GM12878 (cell line): Measurements from ENCODE around the gene MGAT2. TPM values are rescaled to one million over a fixed set of nuclear protein-coding genes. Genes with fewer than 3 reads are reported as not detected.

Source experiments
- ATF3 ChIP-seq: IDR thresholded peaks from 2 replicates; pipeline ENCODE4 v1.6.1; 2011; ENCODE audit warnings: low read depth, mild to moderate bottlenecking, low read length, moderate library complexity, borderline replicate concordance; ENCODE audit errors: extremely low read depth
- CHD4 ChIP-seq: fragments of 200-600 bp; sonication (generic); IDR thresholded peaks from 2 replicates; pipeline ENCODE4 v1.6.1; 2016; ENCODE audit warnings: mild to moderate bottlenecking
- E4F1 ChIP-seq: fragments of 450-650 bp; IDR thresholded peaks from 2 replicates; pipeline ENCODE4 v1.6.1; 2018; ENCODE audit warnings: borderline replicate concordance, mild to moderate bottlenecking; ENCODE audit not compliant: partially characterized antibody
- EED ChIP-seq: sonication (generic); IDR thresholded peaks from 2 replicates; pipeline ENCODE4 v1.6.1; 2016; ENCODE audit warnings: antibody characterized with exemption, low read depth
- ELK1 ChIP-seq: IDR thresholded peaks from 2 replicates; pipeline ENCODE4 v1.6.1; 2012; ENCODE audit warnings: low read depth, low read length, improper control_type of control experiment
- IKZF1 ChIP-seq: fragments of 450-650 bp; conservative IDR thresholded peaks from 2 replicates; pipeline ENCODE4 v1.6.1; 2017; ENCODE audit warnings: antibody characterized with exemption, mild to moderate bottlenecking
- KAT2A ChIP-seq: conservative IDR thresholded peaks from 2 replicates; pipeline ENCODE4 v1.6.1; 2011; ENCODE audit warnings: low read depth, low read length; ENCODE audit not compliant: control insufficient read depth
- MAX ChIP-seq: IDR thresholded peaks from 2 replicates; pipeline ENCODE4 v1.6.1; 2012; ENCODE audit warnings: low read depth, low read length, improper control_type of control experiment
- NBN ChIP-seq: fragments of 450-650 bp; IDR thresholded peaks from 2 replicates; pipeline ENCODE4 v1.6.1; 2016
- NFYB ChIP-seq: IDR thresholded peaks from 2 replicates; pipeline ENCODE4 v1.6.1; 2011; ENCODE audit warnings: low read depth, mild to moderate bottlenecking, low read length, improper control_type of control experiment, moderate library complexity; ENCODE audit not compliant: insufficient read depth
- NKRF ChIP-seq: fragments of 450-650 bp; conservative IDR thresholded peaks from 2 replicates; pipeline ENCODE4 v1.6.1; 2017; ENCODE audit warnings: mild to moderate bottlenecking, moderate library complexity
- RELB ChIP-seq: fragments of 450-650 bp; IDR thresholded peaks from 2 replicates; pipeline ENCODE4 v1.6.1; 2017; ENCODE audit warnings: low read depth, mild to moderate bottlenecking, moderate library complexity
- SP1 ChIP-seq: IDR thresholded peaks from one replicate; pipeline ENCODE4 v1.6.1; 2011; ENCODE audit warnings: low read depth, low read length
- SRF ChIP-seq, 2 experiments: IDR thresholded peaks; 2 replicates each; pipeline ENCODE4 v1.6.1; 2011; ENCODE audit warnings: low read depth in 2 of 2, low read length in 2 of 2, mild to moderate bottlenecking in 1 of 2, moderate library complexity in 1 of 2
- STAT1 ChIP-seq: fragments of 450-650 bp; conservative IDR thresholded peaks from 2 replicates; pipeline ENCODE4 v1.6.1; 2014; ENCODE audit warnings: antibody characterized with exemption, mild to moderate bottlenecking
- TBL1XR1 ChIP-seq: IDR thresholded peaks from 2 replicates; pipeline ENCODE4 v1.6.1; 2012; ENCODE audit warnings: low read depth, low read length, improper control_type of control experiment
- ZBTB33 ChIP-seq: fragments of 450-650 bp; IDR thresholded peaks from 2 replicates; pipeline ENCODE4 v1.6.1; 2017; ENCODE audit warnings: mild to moderate bottlenecking
- ZNF217 ChIP-seq: fragments of 450-650 bp; IDR thresholded peaks from 2 replicates; pipeline ENCODE4 v1.6.1; 2017; ENCODE audit warnings: antibody characterized with exemption, mild to moderate bottlenecking
- ZNF274 ChIP-seq: IDR thresholded peaks from one replicate; pipeline ENCODE4 v1.8.0; 2011; ENCODE audit not compliant: insufficient read length, insufficient read depth
- polyA plus RNA-seq, 11 experiments: library from polyadenylated mRNA; depleted of rRNA in 4 of 11; unstranded in 6 of 11; stranded (reverse) in 5 of 11; fragments of >200 nt; fragmentation: Nextera tagmentation in 4 of 11; fragmentation: Illumina TruSeq in 1 of 11; extraction: Ambion mirVana in 4 of 11; extraction: Trizol in 1 of 11; gene quantifications; 1 replicate in 1 of 11; 2 replicates in 10 of 11; pipeline versions ENCODE4 v1.2.1 to v1.2.3, GENCODE V29; 2011 to 2016; ENCODE audit warnings: inconsistent platforms in 2 of 11, missing spikeins in 2 of 11, low read depth in 1 of 11
- total RNA-seq, 4 experiments: library from RNA; depleted of rRNA in 3 of 4; stranded (reverse); fragments of >200 nt in 3 of 4; fragmentation: Illumina TruSeq in 1 of 4; extraction: Trizol in 1 of 4; gene quantifications; 2 replicates each; pipeline versions ENCODE4 v1.2.1 to v1.2.3, GENCODE V29; 2013 to 2021

MGAT2 gene
- total and polyA plus RNA-seq, 10 of the 15 experiments (the other 5 are each of a cell fraction or from before 2014, with no cell fraction given) = 0.03 to 51.8 (median 38.0) TPM; not detected in 1

- peak; percentile 70; the same call in 1 of the 2 replicates for TF ChIP-seq NKRF
- no peak for TF ChIP-seq NFYB
- TF ChIP-seq E4F1 = no peak
- peak; percentile 76 for TF ChIP-seq IKZF1
- TF ChIP-seq SRF (IDR thresholded peaks at IDR 0.05; ENCODE audit: low read depth in 2 of 2, low read length in 2 of 2) = no peak
- TF ChIP-seq EED = 0 out of 2 replicates have a peak, but pooled peaks have one; percentile 15
- no peak for TF ChIP-seq RELB
- TF ChIP-seq STAT1 = no peak
- no peak for TF ChIP-seq ELK1
- TF ChIP-seq ZBTB33 = no peak
- no peak for TF ChIP-seq ZNF274
- no peak for TF ChIP-seq CHD4
- no peak for TF ChIP-seq SP1
- peak; percentile 81; the same call in 1 of the 2 replicates for TF ChIP-seq ZNF217
- TF ChIP-seq NBN = no peak
- no peak for TF ChIP-seq KAT2A
- TF ChIP-seq ATF3 = no peak
- no peak for TF ChIP-seq TBL1XR1
- TF ChIP-seq MAX = peak; percentile 17; the same call in 1 of the 2 replicates
Measured at GRCh38 chr14:49621114-49621881, 699 bp downstream of the MGAT2 start (continued).
